GM18951 (cell line): Measurements from ENCODE around the gene TLL1.

Experiments used
- POLR2A ChIP-seq: IDR thresholded peaks from 4 replicates; pipeline ENCODE4 v1.6.1; 2011; ENCODE audit warnings: mild to moderate bottlenecking; ENCODE audit not compliant: insufficient read length, insufficient read depth; ENCODE audit errors: extremely low read depth
- in situ Hi-C: fragments of 300-500 bp; cut with MboI; formaldehyde crosslinking; loops from one replicate; pipeline ENCODE4 v1.12.0; 2022; ENCODE audit warnings: low sequenced_read_pairs, mixed read lengths, inconsistent platforms; ENCODE audit not compliant: unreplicated experiment

TLL1 gene

GRCh38 chr4:166121897-166122296, 248.9 kb downstream of the TLL1 start:
- in situ Hi-C loops = no loop called here
- TF ChIP-seq POLR2A = no peak

GRCh38 chr4:166123546-166123945, 250.5 kb downstream of the TLL1 start:
- no peak for TF ChIP-seq POLR2A
- in situ Hi-C loops = no loop called here

DNA sequence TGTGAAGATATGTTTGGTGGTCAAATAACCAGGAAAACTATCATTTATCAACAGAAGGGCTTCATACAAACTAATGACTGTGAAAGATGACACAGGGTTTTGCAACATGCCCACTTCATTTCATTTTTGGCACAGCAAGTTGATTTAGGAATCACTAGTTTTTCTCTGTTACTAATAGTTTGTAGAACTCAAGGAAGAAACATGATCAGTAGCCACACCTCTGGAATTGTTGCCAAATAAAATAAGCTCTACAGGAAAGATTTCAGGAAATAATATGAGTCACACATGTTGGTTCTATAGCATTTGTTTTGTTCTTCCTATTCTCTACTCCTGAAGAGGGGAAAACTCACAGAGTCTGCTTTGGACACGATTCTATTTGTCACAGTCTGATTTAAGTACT, 255.4 kb downstream of the TLL1 start:
- in situ Hi-C loops = no loop called here
- no peak for TF ChIP-seq POLR2A

DNA sequence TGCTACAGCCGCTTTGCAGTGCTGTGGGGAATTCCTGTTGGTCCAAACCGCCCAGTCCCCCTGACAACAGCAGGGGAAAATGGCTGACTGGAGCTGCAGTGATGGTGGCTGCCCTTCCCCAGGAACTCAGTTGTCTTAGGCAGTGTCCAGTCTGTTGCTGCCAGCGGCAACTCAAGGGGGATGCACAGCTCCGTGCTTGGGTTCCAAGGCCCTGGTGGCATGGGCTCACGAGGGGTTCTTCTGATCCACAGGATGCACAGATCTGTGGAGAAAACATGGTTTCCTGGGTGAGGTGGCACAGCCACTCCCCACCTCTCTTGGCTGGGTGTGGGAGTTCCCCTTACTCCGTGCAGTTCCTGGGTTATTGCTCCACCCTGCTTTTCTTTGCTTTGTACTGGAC, 261.2 kb downstream of the TLL1 start:
- TF ChIP-seq POLR2A = no peak
- in situ Hi-C loops = no loop called here

DNA sequence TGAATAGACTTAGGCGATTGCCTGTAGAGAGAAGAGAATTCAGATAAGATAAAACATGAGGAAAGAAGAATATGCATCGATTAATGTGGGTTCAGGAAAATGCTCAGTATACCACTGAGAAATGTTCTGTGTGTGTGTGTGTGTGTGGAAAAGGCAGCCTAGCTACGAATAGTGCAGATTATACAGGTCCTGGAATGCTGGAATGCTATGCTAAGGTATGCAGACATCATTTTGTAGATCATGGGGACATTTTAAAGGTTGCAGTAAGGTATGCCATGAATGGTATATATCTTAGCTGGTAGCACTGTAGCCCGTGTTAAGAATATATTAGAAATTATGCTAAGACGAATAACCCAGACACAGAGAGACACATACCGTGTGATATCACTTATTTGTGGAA, 267.9 kb downstream of the TLL1 start:
- in situ Hi-C loops = no loop called here

DNA sequence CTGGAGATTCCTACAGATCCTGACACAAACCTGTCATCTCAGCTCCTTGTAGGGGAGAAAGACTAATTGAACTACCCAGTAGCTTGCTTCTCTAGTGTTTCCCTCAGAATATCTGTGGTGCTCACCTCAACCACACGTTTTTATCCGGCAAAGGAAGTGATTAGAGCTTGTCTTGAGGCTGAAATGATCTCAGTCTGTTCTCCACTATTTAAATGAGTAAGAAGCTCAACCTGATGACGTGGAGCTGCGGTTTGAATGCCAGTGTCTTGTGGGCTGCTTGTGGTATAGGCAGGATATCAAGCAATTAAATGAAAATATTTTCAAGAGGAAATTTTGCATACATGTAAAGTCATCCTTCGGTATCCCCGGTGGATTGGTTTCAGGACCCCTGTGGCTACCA, 270.2 kb downstream of the TLL1 start:
- in situ Hi-C loops = no loop called here
- TF ChIP-seq POLR2A = no peak

More for the DNA sequence above, 267.9 kb downstream of the TLL1 start:
- no peak for TF ChIP-seq POLR2A

- TF ChIP-seq POLR2A = no peak
- in situ Hi-C loops = no loop called here
Observed at GRCh38 chr4:166144607-166145006, 271.6 kb downstream of the TLL1 start.

- in situ Hi-C loops = no loop called here
- TF ChIP-seq POLR2A = no peak
Observed at GRCh38 chr4:166146806-166147540, 273.9 kb downstream of the TLL1 start.
